HS-27A (cell line): ENCODE results near the gene RBMY1D.
"Not testable (repeated sequence)": the region's sequence is repeated elsewhere in the genome, so short reads cannot be mapped to it uniquely, and the experiment has no call there.

Experiments
- DNase-seq: peaks from one replicate; pipeline ENCODE4 v3.0.0-alpha.2; 2012; ENCODE audit warnings: low read depth, missing footprints

RBMY1D gene

DNA sequence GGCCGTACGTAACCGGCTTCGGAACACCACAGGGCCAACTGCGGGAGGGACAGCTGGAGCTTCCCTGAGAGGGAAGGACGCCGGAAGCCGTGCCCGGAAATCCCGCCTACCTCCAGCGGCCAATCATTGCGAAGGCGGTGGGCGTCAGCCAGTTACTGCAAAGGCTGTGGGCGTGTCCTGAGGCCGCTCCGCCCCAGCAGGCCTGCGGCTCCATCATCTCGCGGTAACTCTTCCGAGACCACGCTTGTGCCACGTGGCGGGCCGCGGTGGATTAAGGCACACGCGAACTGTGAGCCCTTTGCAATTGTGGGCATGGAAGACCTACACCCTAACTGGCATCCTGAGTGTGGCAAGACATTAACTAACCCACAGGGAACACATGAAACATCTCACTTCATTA is at the start of gene RBMY1D:
Gene RBMY1D (minus strand): TSS at position 101 of the 400 bp plus-strand sequence. CDS start 2,013 bp downstream, outside the sequence.
- DNase-seq, result not testable (repeated sequence)

DNA sequence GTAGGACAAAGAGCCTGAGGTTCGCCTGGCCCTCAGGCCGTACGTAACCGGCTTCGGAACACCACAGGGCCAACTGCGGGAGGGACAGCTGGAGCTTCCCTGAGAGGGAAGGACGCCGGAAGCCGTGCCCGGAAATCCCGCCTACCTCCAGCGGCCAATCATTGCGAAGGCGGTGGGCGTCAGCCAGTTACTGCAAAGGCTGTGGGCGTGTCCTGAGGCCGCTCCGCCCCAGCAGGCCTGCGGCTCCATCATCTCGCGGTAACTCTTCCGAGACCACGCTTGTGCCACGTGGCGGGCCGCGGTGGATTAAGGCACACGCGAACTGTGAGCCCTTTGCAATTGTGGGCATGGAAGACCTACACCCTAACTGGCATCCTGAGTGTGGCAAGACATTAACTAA is 23.6 kb upstream of the RBMY1D start, which contains the start of gene RBMY1E:
Gene RBMY1E (minus strand): TSS at position 101 of the 400 bp plus-strand sequence. CDS start 1,978 bp downstream, outside the sequence.
- DNase-seq, result not testable (repeated sequence)

GRCh38 chrY:21869407-21870076 is 24.8 kb downstream of the RBMY1D start:
- not testable (repeated sequence) for DNase-seq

- DNase-seq, result no peak
Observed at GRCh38 chrY:21845481-21845880, 48.8 kb downstream of the RBMY1D start.

GRCh38 chrY:21842090-21842489 is 52.2 kb downstream of the RBMY1D start:
- no peak for DNase-seq

DNA sequence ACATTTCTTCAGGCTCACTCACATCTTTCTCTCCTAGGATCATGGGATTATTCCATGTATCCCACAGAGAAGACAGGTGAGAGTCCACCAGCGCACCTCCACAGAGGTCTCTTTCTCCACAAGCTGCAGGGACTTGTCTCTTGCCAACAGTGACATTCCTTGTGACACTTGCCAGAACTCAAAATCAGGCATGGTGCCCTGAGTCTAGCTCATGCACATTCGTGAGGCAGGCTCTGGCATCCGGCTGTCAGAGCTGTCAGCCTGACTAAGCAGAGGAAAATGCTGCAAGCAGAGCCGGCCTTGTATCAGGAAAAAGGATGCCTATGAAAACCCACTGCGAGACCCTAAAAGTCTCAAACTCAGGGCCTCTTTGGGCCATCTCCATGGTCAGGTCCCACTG is 54.8 kb downstream of the RBMY1D start:
- DNase-seq, result no peak

DNA sequence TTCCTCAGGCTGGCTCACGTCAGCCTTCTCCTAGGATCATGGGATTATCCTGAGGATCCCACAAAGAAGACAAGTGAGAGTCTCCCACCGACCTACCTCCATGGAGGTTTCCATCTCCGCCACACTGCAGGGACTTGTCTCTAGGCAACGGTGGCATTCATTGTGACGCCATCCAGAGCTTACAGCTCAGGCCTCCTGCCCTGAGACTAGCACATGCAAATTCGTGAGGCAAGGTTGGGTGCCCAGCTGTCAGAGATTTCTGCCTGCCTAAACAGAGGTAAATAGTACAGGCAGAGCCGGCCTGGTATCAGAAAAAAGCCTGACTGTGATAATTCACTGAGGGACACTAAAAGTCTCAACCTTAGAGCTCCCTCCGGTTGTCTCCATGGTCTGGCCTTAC is 58.0 kb downstream of the RBMY1D start:
- DNase-seq, result no peak

- no peak for DNase-seq
Observed at GRCh38 chrY:21835052-21835451, 59.3 kb downstream of the RBMY1D start.
